ENCODE results near the gene PNISR.

DNA sequence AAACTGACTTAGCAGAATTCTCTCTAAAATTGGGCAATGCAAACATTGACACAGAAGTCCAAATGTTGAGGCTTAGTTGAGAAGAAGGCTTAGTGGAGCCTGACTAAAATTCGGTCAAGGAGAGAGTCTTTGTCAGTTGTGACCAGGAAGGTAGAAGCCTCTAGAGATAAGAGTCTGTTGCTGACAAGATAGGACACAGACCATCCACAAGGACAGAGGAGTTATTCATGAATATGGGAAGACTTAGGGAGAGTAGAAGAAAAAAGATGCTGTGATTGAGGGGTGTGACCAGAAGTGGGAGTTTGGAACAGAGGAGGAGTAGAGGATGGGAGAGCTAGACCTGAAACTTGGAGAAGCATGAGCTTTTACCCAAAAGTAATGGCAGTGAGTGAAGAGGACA lies 68.5 kb downstream of the PNISR start:
- TF ChIP-seq, protein P1, sequence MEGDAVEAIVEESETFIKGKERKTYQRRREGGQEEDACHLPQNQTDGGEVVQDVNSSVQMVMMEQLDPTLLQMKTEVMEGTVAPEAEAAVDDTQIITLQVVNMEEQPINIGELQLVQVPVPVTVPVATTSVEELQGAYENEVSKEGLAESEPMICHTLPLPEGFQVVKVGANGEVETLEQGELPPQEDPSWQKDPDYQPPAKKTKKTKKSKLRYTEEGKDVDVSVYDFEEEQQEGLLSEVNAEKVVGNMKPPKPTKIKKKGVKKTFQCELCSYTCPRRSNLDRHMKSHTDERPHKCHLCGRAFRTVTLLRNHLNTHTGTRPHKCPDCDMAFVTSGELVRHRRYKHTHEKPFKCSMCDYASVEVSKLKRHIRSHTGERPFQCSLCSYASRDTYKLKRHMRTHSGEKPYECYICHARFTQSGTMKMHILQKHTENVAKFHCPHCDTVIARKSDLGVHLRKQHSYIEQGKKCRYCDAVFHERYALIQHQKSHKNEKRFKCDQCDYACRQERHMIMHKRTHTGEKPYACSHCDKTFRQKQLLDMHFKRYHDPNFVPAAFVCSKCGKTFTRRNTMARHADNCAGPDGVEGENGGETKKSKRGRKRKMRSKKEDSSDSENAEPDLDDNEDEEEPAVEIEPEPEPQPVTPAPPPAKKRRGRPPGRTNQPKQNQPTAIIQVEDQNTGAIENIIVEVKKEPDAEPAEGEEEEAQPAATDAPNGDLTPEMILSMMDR (conservative IDR thresholded peaks at IDR 0.05) = no peak
- TF ChIP-seq ZFX (IDR thresholded peaks at IDR 0.05) = no peak

Data from C4-2B (cell line).